Type B pancreatic cell (in vitro differentiated cells): ENCODE measurements around the gene MOV10. TPM values are rescaled to one million over a fixed set of nuclear protein-coding genes. Genes with fewer than 3 reads are reported as not detected.
A peak's percentile ranks its signal among the peaks of the same experiment; 100 is the strongest.

ENCODE experiments used
- DNase-seq: peaks from one replicate; pipeline ENCODE4 v3.0.0; 2021; ENCODE audit warnings: mixed read lengths; ENCODE audit not compliant: unreplicated experiment; ENCODE audit errors: extremely low spot score
- H3K27ac Mint-ChIP-seq: 2 replicates; pipeline ENCODE4 v1.8.0; 2021; ENCODE audit warnings: mild to moderate bottlenecking, mixed read lengths
- H3K27me3 Mint-ChIP-seq: 2 replicates; pipeline ENCODE4 v1.8.0; 2021; ENCODE audit warnings: mixed read lengths
- H3K36me3 Mint-ChIP-seq: 2 replicates; pipeline ENCODE4 v1.8.0; 2021; ENCODE audit warnings: mixed read lengths
- H3K4me1 Mint-ChIP-seq: one replicate; pipeline ENCODE4 v1.8.0; 2021; ENCODE audit warnings: mixed read lengths; ENCODE audit not compliant: unreplicated experiment
- H3K4me3 Mint-ChIP-seq: 2 replicates; pipeline ENCODE4 v1.8.0; 2021; ENCODE audit warnings: mild to moderate bottlenecking, mixed read lengths
- H3K9me3 Mint-ChIP-seq: 2 replicates; pipeline ENCODE4 v1.8.0; 2021; ENCODE audit warnings: mixed read lengths
- total RNA-seq: library from RNA; stranded (reverse); gene quantifications from 2 replicates; pipeline ENCODE4 v1.2.1, GENCODE V29; 2021; ENCODE audit warnings: low replicate concordance
- TF ChIP-seq, protein P1 (sequence below): fragments of 200-600 bp; sonication (generic); conservative IDR thresholded peaks from 2 replicates; pipeline ENCODE4 v1.5.0; 2021; ENCODE audit warnings: antibody characterized with exemption, mild to moderate bottlenecking

MOV10 gene
- total RNA-seq, 1 donor from 2014 or later = 113 TPM

DNA sequence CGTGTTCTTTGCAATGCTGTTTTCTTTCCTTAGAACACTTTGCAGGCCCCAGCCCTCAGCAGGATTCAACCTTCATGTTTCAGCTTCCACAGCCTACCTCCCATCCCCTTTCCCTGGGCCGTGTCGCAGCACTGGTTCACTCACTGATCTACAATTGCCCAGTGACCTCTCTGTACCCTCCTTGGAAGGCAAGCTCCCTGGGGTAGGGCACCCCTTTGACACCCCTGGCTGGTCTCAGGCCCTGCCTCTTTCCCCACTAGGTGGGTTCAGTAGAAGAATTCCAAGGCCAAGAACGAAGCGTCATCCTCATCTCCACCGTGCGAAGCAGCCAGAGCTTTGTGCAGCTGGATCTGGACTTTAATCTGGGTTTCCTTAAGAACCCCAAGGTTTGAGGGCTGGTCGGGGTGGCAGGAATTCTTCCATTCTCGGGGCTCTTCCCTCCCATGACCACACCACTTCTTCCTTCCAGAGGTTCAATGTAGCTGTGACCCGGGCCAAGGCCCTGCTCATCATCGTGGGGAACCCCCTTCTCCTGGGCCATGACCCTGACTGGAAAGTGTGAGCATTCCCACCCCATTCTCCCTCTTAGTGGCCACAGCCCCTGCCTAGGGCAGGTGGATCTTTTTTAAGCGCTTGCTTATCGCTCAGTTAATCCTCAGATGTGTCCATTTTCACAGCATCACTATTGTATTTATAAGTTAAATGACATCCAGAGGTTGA, 25.1 kb downstream of the MOV10 start:
- H3K9me3 Mint-ChIP-seq = no peaks in the 10 kb centered on the region
- TF ChIP-seq, protein P1, sequence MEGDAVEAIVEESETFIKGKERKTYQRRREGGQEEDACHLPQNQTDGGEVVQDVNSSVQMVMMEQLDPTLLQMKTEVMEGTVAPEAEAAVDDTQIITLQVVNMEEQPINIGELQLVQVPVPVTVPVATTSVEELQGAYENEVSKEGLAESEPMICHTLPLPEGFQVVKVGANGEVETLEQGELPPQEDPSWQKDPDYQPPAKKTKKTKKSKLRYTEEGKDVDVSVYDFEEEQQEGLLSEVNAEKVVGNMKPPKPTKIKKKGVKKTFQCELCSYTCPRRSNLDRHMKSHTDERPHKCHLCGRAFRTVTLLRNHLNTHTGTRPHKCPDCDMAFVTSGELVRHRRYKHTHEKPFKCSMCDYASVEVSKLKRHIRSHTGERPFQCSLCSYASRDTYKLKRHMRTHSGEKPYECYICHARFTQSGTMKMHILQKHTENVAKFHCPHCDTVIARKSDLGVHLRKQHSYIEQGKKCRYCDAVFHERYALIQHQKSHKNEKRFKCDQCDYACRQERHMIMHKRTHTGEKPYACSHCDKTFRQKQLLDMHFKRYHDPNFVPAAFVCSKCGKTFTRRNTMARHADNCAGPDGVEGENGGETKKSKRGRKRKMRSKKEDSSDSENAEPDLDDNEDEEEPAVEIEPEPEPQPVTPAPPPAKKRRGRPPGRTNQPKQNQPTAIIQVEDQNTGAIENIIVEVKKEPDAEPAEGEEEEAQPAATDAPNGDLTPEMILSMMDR = no peak
- H3K27me3 Mint-ChIP-seq = no peaks in the 10 kb centered on the region
- H3K36me3 Mint-ChIP-seq = peaks cover 30% of the 10 kb centered on the region
- peak; percentile 63 for DNase-seq
- peak overlapping the region; percentile 68 for H3K4me3 Mint-ChIP-seq
- peak overlapping the region; percentile 96 for H3K27ac Mint-ChIP-seq
- peaks cover 55% of the 10 kb centered on the region for H3K4me1 Mint-ChIP-seq

- Mint-ChIP-seq H3K4me3 (peak overlapping the region; percentile 82), H3K27ac (peak overlapping the region; percentile 96), H3K4me1 (peaks cover 65% of the 10 kb centered on the region), H3K27me3 (no peaks in the 10 kb centered on the region), H3K9me3 (no peaks in the 10 kb centered on the region), H3K36me3 (peaks cover 30% of the 10 kb centered on the region)
- peak; percentile 90 for DNase-seq
- TF ChIP-seq, protein P1 = peak; percentile 34
Measured at GRCh38 chr1:112700290-112701226, 26.1 kb downstream of the MOV10 start.

GRCh38 chr1:112701227-112702066, 27.0 kb downstream of the MOV10 start:
- Mint-ChIP-seq H3K4me1 (peaks cover 67% of the 10 kb centered on the region), H3K36me3 (peaks cover 30% of the 10 kb centered on the region), H3K27me3 (no peaks in the 10 kb centered on the region), H3K4me3 (peak overlapping the region; percentile 82), H3K9me3 (no peaks in the 10 kb centered on the region), H3K27ac (peak overlapping the region; percentile 96)
- TF ChIP-seq, protein P1 = no peak
- no peak for DNase-seq

DNA sequence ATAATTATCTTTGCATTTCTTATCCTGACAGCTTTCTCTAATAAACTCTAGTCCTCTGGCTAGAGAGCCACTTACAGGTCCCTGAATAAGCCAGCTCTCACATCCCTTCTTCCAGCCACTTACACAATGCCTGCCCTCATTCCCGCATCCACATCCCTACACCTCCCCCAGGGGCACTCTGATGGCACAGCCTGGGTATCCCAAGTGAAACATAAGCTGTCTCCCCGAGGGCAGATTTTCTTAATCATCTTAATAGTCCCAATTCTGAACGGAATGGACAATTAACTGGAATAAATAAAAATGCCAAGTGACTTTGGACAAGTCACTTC, 27.6 kb downstream of the MOV10 start:
- TF ChIP-seq, protein P1 = no peak
- Mint-ChIP-seq H3K27me3 (no peaks in the 10 kb centered on the region), H3K9me3 (no peaks in the 10 kb centered on the region), H3K4me1 (peaks cover 67% of the 10 kb centered on the region), H3K4me3 (peak overlapping the region; percentile 42), H3K27ac (peak overlapping the region; percentile 44), H3K36me3 (peaks cover 27% of the 10 kb centered on the region)
- DNase-seq = no peak

GRCh38 chr1:112702420-112703261, 28.2 kb downstream of the MOV10 start:
- Mint-ChIP-seq H3K9me3 (no peaks in the 10 kb centered on the region), H3K27me3 (peaks cover 2% of the 10 kb centered on the region), H3K36me3 (peaks cover 27% of the 10 kb centered on the region), H3K4me1 (peaks cover 69% of the 10 kb centered on the region), H3K4me3 (peak overlapping the region; percentile 67), H3K27ac (peak overlapping the region; percentile 44)
- TF ChIP-seq, protein P1 = no peak
- peak; percentile 63 for DNase-seq
